22Rv1 (cell line): ENCODE measurements around the gene RABL2B.

Experiments
- H3K27ac ChIP-seq: fragments of 450-650 bp; 2 replicates; pipeline ENCODE4 v1.5.1; 2017
- ZFX ChIP-seq: fragments of 450-650 bp; IDR thresholded peaks from 2 replicates; pipeline ENCODE4 v1.6.1; 2017; ENCODE audit warnings: antibody characterized with exemption, borderline replicate concordance
- TF ChIP-seq, protein P1 (sequence below): fragments of 450-650 bp; IDR thresholded peaks from 2 replicates; pipeline ENCODE4 v1.5.1; 2017; ENCODE audit warnings: mild to moderate bottlenecking

The RABL2B gene

DNA sequence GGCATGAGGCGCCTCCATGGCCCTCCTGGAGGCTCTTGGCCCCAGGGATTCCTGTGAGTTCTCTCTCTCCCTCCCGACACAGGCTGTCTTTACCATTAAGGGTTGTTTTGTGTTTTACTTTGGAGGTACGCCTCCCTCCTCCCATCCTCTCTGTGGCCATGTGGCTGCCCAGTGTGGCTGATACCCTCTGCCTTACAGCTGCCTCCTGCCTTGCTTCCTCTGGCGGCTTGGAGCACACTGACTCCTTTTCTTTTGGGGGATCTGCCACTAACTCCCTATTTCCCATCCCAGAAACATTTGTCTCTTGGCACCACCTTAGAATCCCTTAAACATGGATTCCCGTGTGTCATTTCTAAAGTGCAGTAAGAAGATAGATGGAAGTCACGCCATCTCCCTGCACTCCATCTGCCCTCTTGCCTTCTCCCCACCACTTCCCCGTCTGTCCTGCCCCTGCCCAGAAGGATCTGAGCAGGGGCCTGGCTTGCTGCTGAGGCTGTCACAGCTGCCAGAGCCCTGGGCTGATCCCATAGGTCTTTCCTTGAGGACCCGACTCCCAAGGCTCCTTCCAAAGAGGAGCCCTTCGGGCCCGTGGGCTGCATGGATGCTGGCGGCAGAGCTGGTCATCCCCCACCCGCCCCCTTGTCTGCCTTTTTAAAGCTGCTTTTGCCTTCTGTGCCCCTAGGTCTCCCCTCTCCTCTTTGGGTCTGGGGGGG, 60.6 kb downstream of the RABL2B start:
- TF ChIP-seq ZFX, result no peak
- TF ChIP-seq, protein P1, sequence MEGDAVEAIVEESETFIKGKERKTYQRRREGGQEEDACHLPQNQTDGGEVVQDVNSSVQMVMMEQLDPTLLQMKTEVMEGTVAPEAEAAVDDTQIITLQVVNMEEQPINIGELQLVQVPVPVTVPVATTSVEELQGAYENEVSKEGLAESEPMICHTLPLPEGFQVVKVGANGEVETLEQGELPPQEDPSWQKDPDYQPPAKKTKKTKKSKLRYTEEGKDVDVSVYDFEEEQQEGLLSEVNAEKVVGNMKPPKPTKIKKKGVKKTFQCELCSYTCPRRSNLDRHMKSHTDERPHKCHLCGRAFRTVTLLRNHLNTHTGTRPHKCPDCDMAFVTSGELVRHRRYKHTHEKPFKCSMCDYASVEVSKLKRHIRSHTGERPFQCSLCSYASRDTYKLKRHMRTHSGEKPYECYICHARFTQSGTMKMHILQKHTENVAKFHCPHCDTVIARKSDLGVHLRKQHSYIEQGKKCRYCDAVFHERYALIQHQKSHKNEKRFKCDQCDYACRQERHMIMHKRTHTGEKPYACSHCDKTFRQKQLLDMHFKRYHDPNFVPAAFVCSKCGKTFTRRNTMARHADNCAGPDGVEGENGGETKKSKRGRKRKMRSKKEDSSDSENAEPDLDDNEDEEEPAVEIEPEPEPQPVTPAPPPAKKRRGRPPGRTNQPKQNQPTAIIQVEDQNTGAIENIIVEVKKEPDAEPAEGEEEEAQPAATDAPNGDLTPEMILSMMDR, result no peak
- no peak overlapping the region for H3K27ac ChIP-seq

DNA sequence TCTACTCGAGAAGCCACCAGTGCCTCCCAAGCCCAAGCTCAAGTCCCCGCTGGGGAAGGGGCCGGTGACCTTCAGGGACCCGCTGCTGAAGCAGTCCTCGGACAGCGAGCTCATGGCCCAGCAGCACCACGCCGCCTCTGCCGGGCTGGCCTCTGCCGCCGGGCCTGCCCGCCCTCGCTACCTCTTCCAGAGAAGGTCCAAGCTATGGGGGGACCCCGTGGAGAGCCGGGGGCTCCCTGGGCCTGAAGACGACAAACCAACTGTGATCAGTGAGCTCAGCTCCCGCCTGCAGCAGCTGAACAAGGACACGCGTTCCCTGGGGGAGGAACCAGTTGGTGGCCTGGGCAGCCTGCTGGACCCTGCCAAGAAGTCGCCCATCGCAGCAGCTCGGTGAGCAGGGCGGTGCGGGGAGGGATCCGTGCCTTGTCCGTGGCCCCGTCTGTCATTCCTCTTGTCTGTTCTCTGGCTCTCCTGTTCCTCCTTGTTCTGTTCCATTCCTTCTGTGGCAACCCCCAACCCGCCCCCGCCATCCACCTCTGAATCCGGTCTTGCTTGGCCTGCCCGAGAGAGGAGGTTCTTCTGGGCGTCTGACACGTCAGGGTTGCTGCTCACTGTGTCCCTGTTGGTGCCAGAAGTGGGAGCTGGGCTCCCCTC, 61.3 kb downstream of the RABL2B start:
- TF ChIP-seq, protein P1, result no peak
- TF ChIP-seq ZFX, result no peak
- H3K27ac ChIP-seq, result no peak overlapping the region

DNA sequence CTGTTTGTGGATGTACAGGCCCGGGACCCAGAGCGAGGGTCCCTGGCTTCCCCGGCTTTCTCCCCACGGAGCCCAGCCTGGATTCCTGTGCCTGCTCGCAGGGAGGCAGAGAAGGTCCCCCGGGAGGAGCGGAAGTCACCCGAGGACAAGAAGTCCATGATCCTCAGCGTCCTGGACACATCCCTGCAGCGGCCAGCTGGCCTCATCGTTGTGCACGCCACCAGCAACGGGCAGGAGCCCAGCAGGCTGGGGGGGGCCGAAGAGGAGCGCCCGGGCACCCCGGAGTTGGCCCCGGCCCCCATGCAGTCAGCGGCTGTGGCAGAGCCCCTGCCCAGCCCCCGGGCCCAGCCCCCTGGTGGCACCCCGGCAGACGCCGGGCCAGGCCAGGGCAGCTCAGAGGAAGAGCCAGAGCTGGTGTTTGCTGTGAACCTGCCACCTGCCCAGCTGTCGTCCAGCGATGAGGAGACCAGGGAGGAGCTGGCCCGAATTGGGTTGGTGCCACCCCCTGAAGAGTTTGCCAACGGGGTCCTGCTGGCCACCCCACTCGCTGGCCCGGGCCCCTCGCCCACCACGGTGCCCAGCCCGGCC, 62.1 kb downstream of the RABL2B start:
- no peak overlapping the region for H3K27ac ChIP-seq
- no peak for TF ChIP-seq ZFX
- TF ChIP-seq, protein P1, result no peak

DNA sequence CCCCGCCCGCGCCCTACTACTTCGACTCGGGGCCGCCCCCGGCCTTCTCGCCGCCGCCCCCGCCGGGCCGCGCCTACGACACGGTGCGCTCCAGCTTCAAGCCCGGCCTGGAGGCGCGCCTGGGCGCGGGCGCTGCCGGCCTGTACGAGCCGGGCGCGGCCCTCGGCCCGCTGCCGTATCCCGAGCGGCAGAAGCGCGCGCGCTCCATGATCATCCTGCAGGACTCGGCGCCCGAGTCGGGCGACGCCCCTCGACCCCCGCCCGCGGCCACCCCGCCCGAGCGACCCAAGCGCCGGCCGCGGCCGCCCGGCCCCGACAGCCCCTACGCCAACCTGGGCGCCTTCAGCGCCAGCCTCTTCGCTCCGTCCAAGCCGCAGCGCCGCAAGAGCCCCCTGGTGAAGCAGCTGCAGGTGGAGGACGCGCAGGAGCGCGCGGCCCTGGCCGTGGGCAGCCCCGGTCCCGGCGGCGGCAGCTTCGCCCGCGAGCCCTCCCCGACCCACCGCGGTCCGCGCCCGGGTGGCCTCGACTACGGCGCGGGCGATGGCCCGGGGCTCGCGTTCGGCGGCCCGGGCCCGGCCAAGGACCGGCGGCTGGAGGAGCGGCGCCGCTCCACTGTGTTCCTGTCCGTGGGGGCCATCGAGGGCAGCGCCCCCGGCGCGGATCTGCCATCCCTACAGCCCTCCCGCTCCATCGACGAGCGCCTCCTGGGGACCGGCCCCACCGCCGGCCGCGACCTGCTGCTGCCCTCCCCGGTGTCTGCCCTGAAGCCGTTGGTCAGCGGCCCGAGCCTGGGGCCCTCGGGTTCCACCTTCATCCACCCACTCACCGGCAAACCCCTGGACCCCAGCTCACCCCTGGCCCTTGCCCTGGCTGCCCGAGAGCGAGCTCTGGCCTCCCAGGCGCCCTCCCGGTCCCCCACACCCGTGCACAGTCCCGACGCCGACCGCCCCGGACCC, 62.9 kb downstream of the RABL2B start:
- no peak overlapping the region for H3K27ac ChIP-seq
- TF ChIP-seq, protein P1, result no peak
- TF ChIP-seq ZFX, result no peak

DNA sequence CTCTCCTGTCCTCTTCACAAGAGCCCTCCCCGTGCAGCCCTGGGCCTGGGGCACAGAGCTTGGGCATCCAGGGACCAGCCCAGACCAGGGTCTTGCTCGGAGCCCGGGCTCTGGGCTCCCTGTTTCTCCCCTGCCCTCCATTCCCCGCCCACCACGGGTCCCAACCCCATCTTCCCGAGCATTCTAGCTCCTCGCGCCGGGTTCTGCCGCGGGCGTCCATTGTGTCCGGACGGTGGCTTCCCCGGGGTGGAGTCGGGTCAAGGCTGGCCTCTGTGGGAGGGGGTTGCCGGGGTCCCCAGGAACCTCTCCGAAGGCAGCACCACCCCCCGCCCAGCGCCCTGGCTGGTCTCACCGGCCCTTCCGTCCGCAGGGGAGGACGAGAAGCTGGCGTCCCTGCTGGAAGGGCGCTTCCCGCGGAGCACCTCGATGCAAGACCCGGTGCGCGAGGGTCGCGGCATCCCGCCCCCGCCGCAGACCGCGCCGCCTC, 63.6 kb downstream of the RABL2B start:
- no peak for TF ChIP-seq ZFX
- TF ChIP-seq, protein P1, result no peak

DNA sequence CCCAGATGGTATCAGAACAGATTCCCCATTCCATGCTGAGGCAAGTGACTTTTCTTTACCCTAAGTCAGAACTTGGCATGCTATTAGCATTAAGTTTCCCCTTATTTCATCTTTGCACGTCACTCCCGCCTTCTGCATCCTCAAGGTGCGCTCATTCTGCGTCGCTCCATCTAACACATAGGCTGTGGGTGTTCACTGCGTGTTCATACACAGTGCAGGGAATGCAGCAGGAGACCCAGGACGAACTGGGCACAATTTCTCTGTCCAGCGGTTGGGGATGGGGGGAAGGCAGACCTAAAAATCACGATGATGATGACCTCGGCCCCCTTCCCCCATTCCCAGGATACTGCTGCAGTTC, 65.1 kb downstream of the RABL2B start:
- H3K27ac ChIP-seq, result no peak overlapping the region
- no peak for TF ChIP-seq ZFX
- TF ChIP-seq, protein P1, result no peak

More for the DNA sequence above, 63.6 kb downstream of the RABL2B start:
- H3K27ac ChIP-seq, result no peak overlapping the region
